GM18511 (cell line): ENCODE data around the gene RELN.

ENCODE experiments used
- ATAC-seq: cut with Tn5 transposase; IDR thresholded peaks from one replicate; pipeline ENCODE4 v1.9.1; 2021; ENCODE audit warnings: mild to moderate bottlenecking, moderate library complexity; ENCODE audit not compliant: unreplicated experiment

The RELN gene

GRCh38 chr7:103594186-103594585, 395.3 kb downstream of the RELN start:
- ATAC-seq = no peak

- ATAC-seq = no peak
These were observed 395.8 kb downstream of the RELN start for GRCh38 chr7:103593691-103594090.

GRCh38 chr7:103592844-103593243, 396.6 kb downstream of the RELN start:
- ATAC-seq = no peak

- no peak for ATAC-seq
These were observed 397.3 kb downstream of the RELN start for GRCh38 chr7:103592187-103592586.

GRCh38 chr7:103580031-103580430, 409.4 kb downstream of the RELN start:
- ATAC-seq = no peak

GRCh38 chr7:103577059-103577458, 412.4 kb downstream of the RELN start:
- no peak for ATAC-seq

GRCh38 chr7:103576641-103577040, 412.8 kb downstream of the RELN start:
- ATAC-seq = no peak

GRCh38 chr7:103574576-103574975, 414.9 kb downstream of the RELN start:
- ATAC-seq = no peak

GRCh38 chr7:103573479-103574058, 415.9 kb downstream of the RELN start:
- ATAC-seq = no peak

- no peak for ATAC-seq
These were observed 417.9 kb downstream of the RELN start for GRCh38 chr7:103571586-103571985.

- ATAC-seq = no peak
These were observed 419.7 kb downstream of the RELN start for GRCh38 chr7:103569621-103570305.

- no peak for ATAC-seq
These were observed 425.0 kb downstream of the RELN start for GRCh38 chr7:103564416-103564815.

GRCh38 chr7:103560136-103560535, 429.3 kb downstream of the RELN start:
- no peak for ATAC-seq

GRCh38 chr7:103551016-103551415, 438.4 kb downstream of the RELN start:
- no peak for ATAC-seq

- ATAC-seq = no peak
These were observed 439.7 kb downstream of the RELN start for GRCh38 chr7:103549786-103550185.

- peak; percentile 55 for ATAC-seq
These were observed 441.8 kb downstream of the RELN start for GRCh38 chr7:103547451-103548284.

- ATAC-seq = no peak
These were observed 447.0 kb downstream of the RELN start for GRCh38 chr7:103542470-103542869.

- no peak for ATAC-seq
These were observed 447.5 kb downstream of the RELN start for GRCh38 chr7:103541947-103542346.

- no peak for ATAC-seq
These were observed 448.4 kb downstream of the RELN start for GRCh38 chr7:103541026-103541425.

- ATAC-seq = no peak
These were observed 449.1 kb downstream of the RELN start for GRCh38 chr7:103540338-103540737.

- no peak for ATAC-seq
These were observed 449.6 kb downstream of the RELN start for GRCh38 chr7:103539875-103540274.
